Transverse colon (tissue), 4 donors: ENCODE data around the gene NR2C2AP. TPM values are rescaled to one million over a fixed set of nuclear protein-coding genes. Genes with fewer than 3 reads are reported as not detected.
"Not testable (repeated sequence)": the region's sequence is repeated elsewhere in the genome, so short reads cannot be mapped to it uniquely, and the experiment has no call there.

Experiments used
- DNase-seq: peaks from one replicate; pipeline ENCODE4 v3.0.0-alpha.2; 2019
- H3K27ac ChIP-seq, 4 donors: fragments of 200-600 bp; sonication (generic); 2 replicates each; pipeline ENCODE4 v1.5.1; 2016 to 2018; ENCODE audit warnings: inconsistent platforms in 4 of 4
- H3K27me3 ChIP-seq: fragments of 200-600 bp; sonication (generic); 2 replicates; pipeline ENCODE4 v1.5.1; 2017; ENCODE audit warnings: inconsistent platforms
- H3K36me3 ChIP-seq, 4 donors: fragments of 200-600 bp; sonication (generic); 2 replicates each; pipeline ENCODE4 v1.5.1; 2017 to 2019; ENCODE audit warnings: inconsistent platforms in 4 of 4
- H3K4me1 ChIP-seq, 4 donors: fragments of 200-600 bp; sonication (generic); 2 replicates each; pipeline ENCODE4 v1.5.1; 2017 to 2020; ENCODE audit warnings: inconsistent platforms in 4 of 4
- H3K4me3 ChIP-seq, 4 donors: fragments of 200-600 bp; sonication (generic); 1 replicate in 1 of 4; 2 replicates in 3 of 4; pipeline versions ENCODE4 v1.5.1 to v1.6.1; 2017 to 2019; ENCODE audit warnings: inconsistent platforms in 4 of 4
- H3K9me3 ChIP-seq, 2 donors: fragments of 200-600 bp; sonication (generic); 2 replicates each; pipeline ENCODE4 v1.5.1; 2017 to 2019; ENCODE audit warnings: inconsistent platforms in 2 of 2
- EP300 ChIP-seq: sonication (generic); formaldehyde crosslinking; IDR thresholded peaks from one replicate; pipeline ENCODE4 v1.6.1; 2017; ENCODE audit warnings: antibody characterized with exemption, low read depth
- POLR2A ChIP-seq: fragments of 450-650 bp; IDR thresholded peaks from one replicate; pipeline ENCODE4 v1.6.1; 2016; ENCODE audit warnings: antibody characterized with exemption, mild to moderate bottlenecking, moderate library complexity
- POLR2AphosphoS5 ChIP-seq, 3 donors: sonication (generic); formaldehyde crosslinking; IDR thresholded peaks; one replicate each; pipeline ENCODE4 v1.6.1; 2016; ENCODE audit warnings: antibody characterized with exemption in 3 of 3
- WGBS, 2 donors: methylation state at CpG; one replicate each; pipeline ENCODE4 v1.1.5; 2018; ENCODE audit warnings: low coverage in 1 of 2; 5-methylcytosine and 5-hydroxymethylcytosine counted together
- in situ Hi-C, 4 donors: fragments of 200-750 bp; cut with MboI; loops; one replicate each; pipeline versions ENCODE4 v1.15.0 to v1.15.1; 2017; ENCODE audit warnings: low sequenced_read_pairs in 3 of 4, low pct_ligation_motif_present in 1 of 4, low pct_unique_long_range_greater_than_20kb in 1 of 4
- intact Hi-C: fragments of 100-400 bp; cut with DNase I; formaldehyde crosslinking; loops from one replicate; pipeline ENCODE4 v1.15.1; 2023; ENCODE audit warnings: low total_unique reads
- total RNA-seq, 4 donors: library from RNA; depleted of rRNA; stranded (reverse); fragments of >200 nt; gene quantifications; one replicate each; pipeline ENCODE4 v1.1.0, GENCODE V29; 2016
- TF ChIP-seq, protein P1 (sequence below), 5 experiments: fragments of 200-600 bp in 3 of 5; fragments of 450-650 bp in 2 of 5; sonication (generic) in 3 of 5; IDR thresholded peaks; 1 replicate in 2 of 5; 2 replicates in 3 of 5; pipeline ENCODE4 v1.5.1; 2016 to 2017; ENCODE audit warnings: antibody characterized with exemption in 5 of 5, inconsistent platforms in 3 of 5, mild to moderate bottlenecking in 2 of 5, moderate library complexity in 1 of 5

The NR2C2AP gene
- total RNA-seq, 4 donors from 2014 or later = 2.2 to 12.3 (median 6.4) TPM

GRCh38 chr19:19176950-19177349, 26.3 kb downstream of the NR2C2AP start:
- WGBS, 2 donors = 84% methylated on average over 8 of the region's 8 CpGs; no CpG with 5 or more reads in 1 of the 2 donors
- in situ Hi-C loops = loop anchor here in 1 of 4 donors (25.0 kb wide), 1 partner anchor 310 kb away; no protein-coding TSS in a partner anchor
- peaks cover 0 to 15% (median 5%) of the 10 kb centered on the region in 4 donors for H3K36me3 ChIP-seq

GRCh38 chr19:19173243-19173642, 30.0 kb downstream of the NR2C2AP start:
- DNase-seq, H3K4me1 ChIP-seq, H3K36me3 ChIP-seq, H3K27ac ChIP-seq, H3K27me3 ChIP-seq, in situ Hi-C loops, H3K4me3 ChIP-seq, H3K9me3 ChIP-seq: not testable (repeated sequence)
- 89 to 100% methylated on average over 3 to 5 of the region's 5 CpGs for WGBS, 2 donors
- intact Hi-C loops = loop anchor here (10.0 kb wide), 1 partner anchor 118 kb away; no protein-coding TSS in a partner anchor

More at GRCh38 chr19:19176950-19177349, 26.3 kb downstream of the NR2C2AP start:
- Histone ChIP-seq H3K27ac (no peak overlapping the region), H3K4me3 (no peak overlapping the region), H3K9me3 (no peaks in the 10 kb centered on the region), H3K27me3 (no peaks in the 10 kb centered on the region), H3K4me1 (no peaks in the 10 kb centered on the region)
- intact Hi-C loops = loop anchor here (10.0 kb wide), 1 partner anchor 122 kb away; no protein-coding TSS in a partner anchor
- no peak for TF ChIP-seq POLR2AphosphoS5 (IDR thresholded peaks at IDR 0.05)
- TF ChIP-seq, protein P1, sequence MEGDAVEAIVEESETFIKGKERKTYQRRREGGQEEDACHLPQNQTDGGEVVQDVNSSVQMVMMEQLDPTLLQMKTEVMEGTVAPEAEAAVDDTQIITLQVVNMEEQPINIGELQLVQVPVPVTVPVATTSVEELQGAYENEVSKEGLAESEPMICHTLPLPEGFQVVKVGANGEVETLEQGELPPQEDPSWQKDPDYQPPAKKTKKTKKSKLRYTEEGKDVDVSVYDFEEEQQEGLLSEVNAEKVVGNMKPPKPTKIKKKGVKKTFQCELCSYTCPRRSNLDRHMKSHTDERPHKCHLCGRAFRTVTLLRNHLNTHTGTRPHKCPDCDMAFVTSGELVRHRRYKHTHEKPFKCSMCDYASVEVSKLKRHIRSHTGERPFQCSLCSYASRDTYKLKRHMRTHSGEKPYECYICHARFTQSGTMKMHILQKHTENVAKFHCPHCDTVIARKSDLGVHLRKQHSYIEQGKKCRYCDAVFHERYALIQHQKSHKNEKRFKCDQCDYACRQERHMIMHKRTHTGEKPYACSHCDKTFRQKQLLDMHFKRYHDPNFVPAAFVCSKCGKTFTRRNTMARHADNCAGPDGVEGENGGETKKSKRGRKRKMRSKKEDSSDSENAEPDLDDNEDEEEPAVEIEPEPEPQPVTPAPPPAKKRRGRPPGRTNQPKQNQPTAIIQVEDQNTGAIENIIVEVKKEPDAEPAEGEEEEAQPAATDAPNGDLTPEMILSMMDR (IDR thresholded peaks at IDR 0.05) = no peak
- no peak for TF ChIP-seq EP300
- TF ChIP-seq POLR2A = no peak
- DNase-seq = no peak

GRCh38 chr19:19171821-19172532, 31.2 kb downstream of the NR2C2AP start:
- Histone ChIP-seq H3K4me1 (peaks cover 0 to 8% (median 8%) of the 10 kb centered on the region in 4 donors), H3K36me3 (peaks cover 0 to 2% (median 0%) of the 10 kb centered on the region in 4 donors), H3K4me3 (no peak overlapping the region), H3K9me3 (no peaks in the 10 kb centered on the region), H3K27ac (no peak overlapping the region), H3K27me3 (no peaks in the 10 kb centered on the region)
- WGBS, 2 donors = 73 to 100% methylated on average over 1 to 7 of the region's 8 CpGs
- intact Hi-C loops (loop anchor here (10.0 kb wide), 1 partner anchor 117 kb away; no protein-coding TSS in a partner anchor), in situ Hi-C loops (no loop called here)
- TF ChIP-seq EP300 (no peak), POLR2AphosphoS5 (IDR thresholded peaks at IDR 0.05) (no peak), POLR2A (no peak)
- TF ChIP-seq, protein P1 (IDR thresholded peaks at IDR 0.05) = no peak
- DNase-seq = no peak

DNA sequence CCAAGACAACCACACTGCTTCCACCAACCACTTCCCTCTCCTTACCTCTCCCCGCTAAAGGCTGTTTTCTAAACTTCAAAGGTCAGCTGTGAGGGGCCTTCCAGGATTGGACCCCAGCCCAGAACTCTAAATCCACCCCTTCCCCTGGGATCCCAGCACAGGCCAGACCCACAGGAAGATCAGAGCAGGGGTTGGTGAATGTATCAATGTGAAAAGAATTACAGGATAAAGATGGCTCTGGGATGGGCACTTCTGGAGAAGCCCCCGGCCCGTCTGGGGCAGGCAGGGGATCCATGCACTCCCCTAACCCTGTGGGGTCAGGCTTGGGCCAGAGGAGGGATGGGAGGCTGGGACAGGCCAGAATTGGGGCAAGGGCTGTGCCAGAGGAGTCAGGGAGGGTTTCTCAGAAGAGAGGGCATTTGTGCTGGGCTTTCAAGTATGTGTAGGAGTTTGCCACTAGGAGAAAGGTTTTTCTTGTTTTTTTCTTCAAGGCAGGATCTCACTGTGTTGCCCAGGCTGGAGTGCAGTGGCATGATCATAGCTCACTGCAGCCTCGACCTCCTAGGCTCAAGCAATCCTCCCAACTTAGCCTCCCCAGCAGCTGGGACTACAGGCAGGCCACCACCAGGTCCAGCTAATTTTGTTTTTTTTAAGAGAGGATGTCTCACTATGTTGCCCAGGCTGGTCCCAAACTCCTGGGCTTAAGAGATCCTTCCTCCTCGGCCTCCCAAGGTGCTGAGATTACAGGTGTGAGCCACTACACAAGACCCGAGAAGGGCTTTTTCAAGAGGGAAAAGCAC, 32.1 kb downstream of the NR2C2AP start:
- in situ Hi-C loops = no loop called here
- WGBS, 2 donors = 89% methylated on average over 6 of the region's 6 CpGs; no CpG with 5 or more reads in 1 of the 2 donors

More for the DNA sequence above, 32.1 kb downstream of the NR2C2AP start:
- no peak overlapping the region for H3K4me3 ChIP-seq
- TF ChIP-seq, protein P1 (IDR thresholded peaks at IDR 0.05) = no peak
- TF ChIP-seq POLR2AphosphoS5 (IDR thresholded peaks at IDR 0.05) = no peak
- TF ChIP-seq EP300 = no peak
- TF ChIP-seq POLR2A = no peak
- H3K9me3 ChIP-seq = no peaks in the 10 kb centered on the region
- intact Hi-C loops = loop anchor here (10.0 kb wide), 1 partner anchor 116 kb away; no protein-coding TSS in a partner anchor
- no peaks in the 10 kb centered on the region for H3K36me3 ChIP-seq
- H3K27me3 ChIP-seq = no peaks in the 10 kb centered on the region
- no peak overlapping the region for H3K27ac ChIP-seq
- DNase-seq = no peak
- H3K4me1 ChIP-seq = peaks cover 0 to 8% (median 8%) of the 10 kb centered on the region in 4 donors
